HL-60/S4 treated with phorbol 12-myristate 13-acetate at 8.2 ng/mL for 4 days and 3 days (cell line): ENCODE measurements around the gene ANXA8L1.
"Not testable (repeated sequence)": the region's sequence is repeated elsewhere in the genome, so short reads cannot be mapped to it uniquely, and the experiment has no call there.

ENCODE experiments used
- in situ Hi-C: fragments of 300-500 bp; cut with MboI; formaldehyde crosslinking; loops from 2 replicates; pipeline ENCODE4 v1.15.0; 2022; ENCODE audit warnings: low sequenced_read_pairs

Gene ANXA8L1, protein sequence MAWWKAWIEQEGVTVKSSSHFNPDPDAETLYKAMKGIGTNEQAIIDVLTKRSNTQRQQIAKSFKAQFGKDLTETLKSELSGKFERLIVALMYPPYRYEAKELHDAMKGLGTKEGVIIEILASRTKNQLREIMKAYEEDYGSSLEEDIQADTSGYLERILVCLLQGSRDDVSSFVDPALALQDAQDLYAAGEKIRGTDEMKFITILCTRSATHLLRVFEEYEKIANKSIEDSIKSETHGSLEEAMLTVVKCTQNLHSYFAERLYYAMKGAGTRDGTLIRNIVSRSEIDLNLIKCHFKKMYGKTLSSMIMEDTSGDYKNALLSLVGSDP

DNA sequence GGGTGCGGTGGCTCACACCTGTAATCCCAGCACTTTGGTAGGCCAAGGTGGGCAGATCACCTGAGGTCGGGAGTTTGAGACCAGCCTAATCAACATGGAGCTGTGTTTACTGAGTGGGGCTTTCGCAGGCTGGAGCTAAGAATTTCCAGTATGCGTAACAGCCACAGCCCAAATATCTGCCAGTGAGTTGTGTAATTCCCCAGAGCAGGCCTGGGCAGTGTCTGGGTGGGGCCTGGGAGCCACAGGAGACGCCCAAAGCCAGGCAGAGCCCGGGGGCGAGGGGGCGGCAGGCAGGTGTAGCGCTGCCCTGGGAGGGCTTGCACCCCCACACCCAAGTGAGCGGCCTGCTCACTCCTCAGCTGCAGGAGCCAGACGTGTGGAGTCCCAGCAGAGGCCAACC is at the start of gene ANXA8L1:
Gene ANXA8L1 (plus strand): TSS at position 371 of the 400 bp plus-strand sequence. CDS start 76 bp downstream, outside the sequence.
- in situ Hi-C loops, result not testable (repeated sequence)

DNA sequence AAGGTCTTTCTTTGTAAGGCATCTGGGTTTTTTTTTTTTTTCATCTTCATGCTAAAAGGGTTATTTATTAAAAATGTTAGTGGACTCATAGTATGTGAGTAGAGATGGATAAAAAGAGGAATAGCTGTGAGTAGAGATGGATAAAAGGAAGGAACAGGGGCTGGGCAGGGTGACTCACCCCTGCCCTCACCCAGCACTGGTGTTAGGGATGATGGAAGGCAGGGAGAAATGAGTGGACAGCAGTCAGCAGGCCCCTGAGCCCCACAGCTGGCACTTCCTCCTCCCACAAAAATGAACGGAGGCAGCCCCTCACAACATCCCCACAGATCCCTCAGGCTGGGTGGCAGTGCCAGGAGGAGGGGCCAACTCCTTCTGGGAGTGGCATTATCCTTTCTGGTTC is 49.5 kb upstream of the ANXA8L1 start:
- in situ Hi-C loops, result no loop called here

DNA sequence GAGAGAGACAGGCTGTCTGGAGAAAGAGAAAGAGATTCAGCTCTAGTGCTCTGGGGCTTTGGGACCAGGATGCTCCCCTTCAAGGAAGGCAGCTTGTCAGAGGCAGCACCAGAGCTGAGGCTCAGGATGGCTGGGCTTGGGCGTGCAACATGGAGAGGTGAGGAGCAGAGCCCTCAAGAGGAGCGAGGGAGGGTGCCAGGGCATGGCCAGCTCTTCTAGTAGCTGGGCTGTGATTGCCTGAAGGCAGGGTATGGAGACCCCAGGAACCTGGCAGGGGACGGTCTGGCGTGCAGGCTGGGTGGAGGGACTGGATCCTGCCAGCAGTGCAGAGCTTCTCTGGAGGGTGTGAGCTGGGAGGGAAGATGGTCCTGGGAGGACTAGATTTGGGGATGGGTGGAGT is 48.6 kb upstream of the ANXA8L1 start:
- in situ Hi-C loops, result no loop called here

DNA sequence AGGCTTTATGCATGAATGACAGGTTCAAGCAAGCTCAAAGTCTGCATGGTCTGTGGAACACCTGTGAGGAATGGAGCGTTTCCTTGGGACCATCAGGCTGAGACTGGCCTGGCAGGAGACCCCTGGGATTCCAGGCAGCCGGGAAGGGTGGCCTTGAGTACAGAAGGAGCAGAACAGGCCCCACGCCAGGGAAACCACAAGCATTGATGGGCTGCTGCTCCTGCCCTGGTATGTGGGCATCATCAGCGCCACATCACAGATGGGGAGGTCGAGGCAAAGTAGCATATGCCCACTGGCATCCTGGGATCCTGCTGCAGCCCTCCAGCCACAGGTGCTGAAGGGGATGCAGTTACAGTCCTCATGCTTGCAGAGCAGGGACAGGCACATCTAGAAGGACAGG is 47.9 kb upstream of the ANXA8L1 start:
- in situ Hi-C loops, result no loop called here

DNA sequence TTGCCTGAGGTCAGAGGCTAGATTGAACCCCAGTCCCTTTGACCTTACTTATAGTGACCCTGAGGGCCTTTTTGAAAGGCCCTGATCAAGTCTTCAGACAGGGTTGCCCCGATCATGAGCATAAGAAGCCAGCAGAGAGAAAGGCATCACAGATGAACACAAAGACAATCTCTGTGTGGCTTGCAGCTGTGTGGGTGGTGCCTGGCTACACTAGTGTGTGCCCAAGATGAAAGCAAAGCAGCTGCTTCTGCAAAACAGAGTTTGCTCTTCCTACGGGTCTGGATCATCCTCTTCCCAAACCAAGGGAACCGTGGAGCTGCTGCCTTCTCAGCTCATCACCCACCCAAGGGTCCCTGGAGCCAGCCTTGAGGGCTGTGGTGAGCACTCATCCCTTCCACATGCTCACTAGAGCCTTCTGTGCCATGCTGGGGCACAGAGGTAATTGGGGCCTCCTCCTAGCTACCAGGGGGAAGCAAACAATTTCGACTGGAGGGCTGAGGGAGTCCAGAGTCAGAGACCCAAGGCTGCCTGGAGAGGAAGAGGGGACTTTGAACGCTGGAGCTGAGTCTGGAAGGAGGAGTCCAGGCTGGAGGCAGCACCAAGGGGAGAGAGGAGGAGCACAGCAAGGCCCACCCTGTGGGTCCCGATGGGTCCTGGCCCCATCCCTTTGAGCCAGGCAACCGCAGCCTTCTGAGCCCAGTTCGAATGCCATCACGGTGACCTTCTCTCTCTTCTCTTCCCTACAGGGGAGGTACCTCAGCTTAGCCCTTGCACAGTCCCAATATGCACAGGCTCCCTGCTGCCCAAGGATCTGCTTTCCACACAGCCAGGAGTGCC is 46.5 kb upstream of the ANXA8L1 start:
- in situ Hi-C loops, result no loop called here

DNA sequence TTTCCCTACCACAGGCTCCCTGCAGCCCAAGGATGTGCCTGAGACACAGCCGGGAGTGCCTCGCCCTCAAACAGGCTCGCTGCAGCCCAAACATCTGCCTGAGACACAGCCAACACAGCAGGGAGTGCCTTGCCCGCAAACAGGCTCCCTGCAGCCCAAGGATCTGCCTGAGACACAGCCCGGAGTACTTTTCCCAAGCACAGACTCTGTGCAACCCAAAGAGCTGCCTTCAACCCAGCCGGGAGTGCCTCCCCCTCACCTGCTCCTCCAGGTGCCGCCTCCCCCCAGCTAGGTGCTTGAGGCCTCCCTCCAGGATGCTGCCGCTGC is 45.9 kb upstream of the ANXA8L1 start:
- in situ Hi-C loops, result no loop called here

DNA sequence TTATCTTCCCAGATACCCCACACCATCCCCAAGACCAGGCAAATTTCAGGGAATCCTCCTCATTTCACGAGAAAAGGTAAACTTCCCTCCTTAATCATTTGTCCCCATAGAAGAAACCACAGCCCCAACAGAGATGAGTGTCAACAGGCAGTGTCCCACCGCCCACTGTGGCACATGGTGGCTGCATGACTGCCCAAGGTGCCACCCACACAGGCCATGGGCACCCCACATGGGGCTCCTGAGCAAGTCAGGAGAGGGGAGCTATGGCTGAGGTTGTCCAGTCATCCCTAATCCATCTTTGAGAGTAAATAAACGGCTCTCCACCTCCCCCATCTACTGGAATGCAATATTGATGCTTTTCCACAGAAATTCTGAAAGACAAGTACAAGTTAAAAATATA is 44.7 kb upstream of the ANXA8L1 start:
- in situ Hi-C loops, result no loop called here

DNA sequence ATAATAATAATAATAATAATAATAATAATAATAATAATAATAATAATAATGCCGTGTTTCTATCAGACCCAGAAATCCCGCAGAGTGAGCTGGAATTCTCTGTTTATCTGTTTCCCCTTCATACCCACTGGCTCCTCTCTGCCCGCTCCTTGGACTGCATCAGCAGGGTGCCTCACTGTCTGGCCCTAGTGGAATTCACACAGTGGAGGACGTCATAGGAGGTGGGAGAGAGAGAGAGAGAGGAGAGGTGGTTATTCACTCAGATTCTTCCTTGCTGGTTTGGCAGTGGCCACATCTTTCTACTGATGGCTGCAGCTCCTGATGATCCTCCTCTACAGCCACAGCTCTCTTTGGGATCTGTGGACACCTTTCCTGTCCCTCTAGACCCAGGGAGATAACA is 10.1 kb upstream of the ANXA8L1 start:
- in situ Hi-C loops, result not testable (repeated sequence)

DNA sequence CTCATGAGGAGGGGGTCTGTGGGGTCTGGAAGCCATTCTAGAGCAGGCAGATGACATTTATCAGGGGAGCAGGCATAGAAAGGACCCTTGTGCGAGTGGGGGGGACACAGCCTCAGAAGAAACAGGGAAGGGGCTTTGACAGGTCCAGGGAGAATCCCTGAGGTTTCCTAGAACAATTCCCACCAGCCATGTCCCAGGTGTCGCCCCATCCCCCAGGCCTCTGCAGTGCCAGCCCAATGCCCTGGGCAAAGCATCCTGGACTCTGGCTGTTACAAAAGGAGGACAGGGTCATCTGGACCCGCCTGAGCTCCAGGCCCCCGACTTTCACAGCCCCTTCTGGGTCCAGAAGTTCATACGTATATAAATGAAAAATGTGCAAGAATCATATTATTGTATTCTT is 8.4 kb upstream of the ANXA8L1 start:
- in situ Hi-C loops, result not testable (repeated sequence)

DNA sequence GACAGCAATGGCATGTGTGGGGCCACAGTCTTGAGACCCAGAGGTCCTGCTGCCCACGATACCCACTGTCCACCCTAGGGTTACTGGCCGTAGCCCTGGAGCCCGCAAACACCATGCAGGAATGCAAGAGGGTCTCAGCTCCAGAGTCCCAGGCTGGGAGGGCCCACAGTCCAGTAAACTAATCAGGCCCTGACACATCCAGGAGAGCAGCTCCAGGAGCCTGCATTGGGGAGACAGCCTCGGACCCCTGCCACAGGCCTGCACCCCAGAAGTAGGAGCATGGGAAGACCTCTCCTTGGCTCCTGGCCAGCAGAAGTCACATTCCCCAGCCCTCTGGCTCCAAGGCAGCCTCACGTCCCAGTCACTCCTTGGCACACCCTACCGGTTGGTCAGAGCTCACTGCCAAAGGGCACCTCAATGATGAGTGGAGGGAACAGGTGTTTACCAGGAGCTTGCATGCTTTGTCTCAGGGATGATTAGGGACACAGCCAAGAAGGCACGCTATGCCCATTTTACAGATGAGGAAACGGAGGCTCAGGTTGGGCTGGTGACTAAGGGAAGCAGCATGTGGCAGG is 7.8 kb upstream of the ANXA8L1 start:
- in situ Hi-C loops, result not testable (repeated sequence)

DNA sequence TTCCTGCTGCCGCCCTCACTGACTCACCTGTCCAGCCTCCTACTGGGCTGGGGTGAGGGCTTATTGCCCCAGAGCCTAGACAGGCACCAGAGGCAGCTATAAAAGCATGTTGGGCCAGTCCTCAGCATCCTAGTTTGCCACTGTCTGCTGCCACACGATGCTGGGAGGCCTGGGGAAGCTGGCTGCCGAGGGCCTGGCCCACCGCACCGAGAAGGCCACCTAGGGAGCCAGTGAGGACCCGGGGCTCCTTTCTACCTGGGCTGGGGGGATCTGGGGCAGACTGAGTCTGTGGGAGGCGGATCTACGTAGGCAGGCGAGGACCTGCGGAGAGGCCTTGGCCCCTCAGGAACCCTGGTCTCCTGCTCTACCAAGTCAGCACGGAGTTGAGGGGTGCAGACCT is 6.6 kb upstream of the ANXA8L1 start:
- in situ Hi-C loops, result not testable (repeated sequence)

DNA sequence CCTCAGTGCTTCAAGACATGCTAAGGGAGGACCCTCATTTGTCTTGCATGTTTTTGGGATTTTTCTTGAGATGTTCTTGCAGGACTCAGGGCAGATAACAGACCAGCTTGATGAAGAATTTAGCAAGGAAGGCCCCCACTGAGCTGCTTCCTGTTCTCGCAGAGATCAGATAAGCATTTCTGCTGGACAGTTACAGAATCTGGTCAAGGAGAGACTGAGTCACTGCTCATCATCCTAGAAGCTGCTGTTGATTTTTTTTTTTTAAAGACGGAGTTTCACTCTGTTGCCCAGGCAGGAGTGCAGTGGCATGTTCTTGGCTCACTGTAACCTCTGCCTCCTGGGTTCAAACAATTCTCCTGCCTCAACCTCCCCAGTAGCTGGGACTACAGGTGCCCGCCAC is 1.2 kb upstream of the ANXA8L1 start:
- in situ Hi-C loops, result not testable (repeated sequence)

DNA sequence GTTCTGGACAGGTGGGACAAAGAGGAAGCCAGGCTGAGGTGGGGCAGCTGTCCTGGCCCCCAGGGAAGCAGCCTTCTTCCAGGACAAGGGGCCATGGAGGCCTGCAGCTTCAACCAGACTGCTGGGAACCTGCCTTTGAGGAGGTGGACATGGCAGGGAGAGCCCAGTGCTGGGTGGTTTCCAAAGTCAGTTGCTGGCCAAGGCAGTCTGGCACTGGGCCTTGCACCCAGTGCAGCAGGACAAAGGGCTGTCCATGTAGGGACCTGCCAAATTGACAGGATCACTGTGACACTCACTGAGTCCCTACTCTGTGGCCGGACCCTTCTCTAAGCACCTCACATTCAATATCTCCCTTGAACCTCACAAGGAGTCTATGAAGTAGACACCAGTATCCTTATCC is 1.4 kb downstream of the ANXA8L1 start:
- in situ Hi-C loops, result not testable (repeated sequence)

DNA sequence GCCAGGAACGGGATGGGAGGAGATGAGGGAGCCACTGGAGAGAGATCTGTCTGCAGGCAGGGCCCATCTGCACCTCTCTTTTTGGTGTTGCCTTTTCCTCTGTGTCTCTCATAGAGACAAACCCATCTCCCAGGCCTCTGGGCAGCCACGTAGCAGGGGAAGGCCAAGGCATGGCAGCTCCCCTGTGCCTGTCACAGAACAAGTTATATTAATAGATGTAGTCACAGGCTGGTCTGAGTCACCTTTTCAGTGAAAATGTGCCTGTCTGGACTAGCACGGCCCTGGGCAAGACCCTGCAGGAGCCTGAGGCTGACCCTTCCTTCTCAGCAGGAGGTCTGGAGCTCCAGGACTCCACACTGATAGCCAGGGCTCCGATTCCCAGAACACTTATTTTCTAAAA is 2.1 kb downstream of the ANXA8L1 start:
- in situ Hi-C loops, result not testable (repeated sequence)

DNA sequence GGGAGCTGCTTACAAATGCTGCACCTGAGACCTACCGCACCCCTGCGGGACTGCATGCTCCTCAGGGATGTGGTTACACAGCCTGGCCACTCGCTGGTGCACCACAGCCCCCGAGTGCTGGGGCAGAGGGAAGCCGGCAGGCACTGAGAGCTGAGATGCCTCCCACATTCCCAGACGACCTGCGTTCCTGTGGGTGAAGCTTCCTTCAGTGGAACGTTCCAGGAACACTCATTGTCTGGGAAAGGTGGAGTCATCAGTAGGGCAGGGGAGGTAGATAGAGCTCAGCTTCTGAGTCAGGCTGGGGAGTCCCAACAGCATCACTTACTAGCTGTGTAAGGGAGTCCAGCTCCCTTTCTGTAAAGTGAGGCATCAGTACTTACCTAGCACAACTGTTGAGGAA is 2.5 kb downstream of the ANXA8L1 start:
- in situ Hi-C loops, result not testable (repeated sequence)

DNA sequence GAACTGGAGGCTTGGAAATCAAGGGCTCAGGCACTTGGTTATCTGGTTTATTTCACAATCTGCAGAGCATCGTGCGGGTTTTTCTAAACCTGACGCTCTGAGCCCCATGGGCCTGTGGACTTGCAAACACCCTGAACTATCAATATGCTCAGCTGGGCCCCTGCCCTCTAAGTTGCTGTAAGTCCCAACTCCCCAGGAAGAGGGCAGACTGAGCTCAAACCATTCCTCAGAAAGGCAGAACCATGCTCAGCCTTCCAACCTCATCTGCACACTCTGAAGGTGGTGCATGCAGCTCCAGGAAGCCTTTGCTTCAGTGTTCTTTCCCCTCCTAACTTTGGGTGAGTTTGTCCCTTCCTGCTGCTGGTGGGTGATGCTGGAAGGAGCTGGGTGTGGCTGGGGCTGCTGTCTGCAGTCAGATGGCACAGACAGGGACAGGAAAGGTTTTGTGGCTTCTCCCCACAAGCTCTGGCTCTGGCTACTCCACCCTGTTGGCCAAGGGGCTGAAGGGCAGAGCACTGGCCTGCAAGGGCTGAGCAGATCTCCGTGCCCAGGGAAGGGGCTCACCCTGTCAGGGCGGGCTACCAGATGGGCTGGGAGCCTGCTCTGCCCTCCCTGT is 3.8 kb downstream of the ANXA8L1 start:
- in situ Hi-C loops, result not testable (repeated sequence)

DNA sequence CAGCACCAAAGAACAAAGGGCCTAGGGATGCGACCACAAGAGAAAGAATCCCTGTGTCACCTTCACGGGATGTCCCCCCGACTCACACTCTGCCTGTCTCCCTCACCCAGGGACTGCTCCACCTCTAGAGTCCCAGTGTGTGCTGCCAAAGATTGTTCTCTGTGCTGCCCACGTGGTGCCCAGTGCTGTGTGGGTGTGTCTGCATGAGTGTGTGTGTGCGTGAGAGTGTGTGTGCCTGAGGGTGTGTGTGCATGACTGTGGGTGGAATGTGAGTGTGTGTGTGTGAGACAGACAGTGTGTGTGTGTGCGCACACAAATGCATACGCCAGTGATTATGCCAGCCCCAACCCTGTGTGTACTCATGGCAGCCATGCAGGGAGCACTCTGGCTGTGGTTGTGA is 10.3 kb downstream of the ANXA8L1 start:
- in situ Hi-C loops, result not testable (repeated sequence)

DNA sequence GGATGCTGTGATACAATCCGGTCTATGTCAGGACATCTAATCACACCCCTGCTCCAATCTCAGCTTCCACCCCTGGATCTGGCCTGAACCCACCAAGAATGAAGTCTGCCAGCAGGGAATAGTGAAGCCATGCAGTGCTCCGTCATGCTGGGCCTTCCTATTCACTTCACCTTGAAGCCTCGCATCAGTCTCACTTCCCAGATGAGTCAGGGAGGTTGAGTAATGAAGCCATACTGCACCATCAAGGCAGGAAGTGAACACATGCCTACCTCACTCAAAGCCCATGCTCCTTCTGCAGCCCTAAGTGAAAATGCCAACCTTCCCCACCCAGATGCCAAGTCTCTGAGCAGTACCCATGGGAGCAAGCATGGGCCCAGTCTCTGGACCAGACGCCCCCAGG is 11.1 kb downstream of the ANXA8L1 start:
- in situ Hi-C loops, result not testable (repeated sequence)

DNA sequence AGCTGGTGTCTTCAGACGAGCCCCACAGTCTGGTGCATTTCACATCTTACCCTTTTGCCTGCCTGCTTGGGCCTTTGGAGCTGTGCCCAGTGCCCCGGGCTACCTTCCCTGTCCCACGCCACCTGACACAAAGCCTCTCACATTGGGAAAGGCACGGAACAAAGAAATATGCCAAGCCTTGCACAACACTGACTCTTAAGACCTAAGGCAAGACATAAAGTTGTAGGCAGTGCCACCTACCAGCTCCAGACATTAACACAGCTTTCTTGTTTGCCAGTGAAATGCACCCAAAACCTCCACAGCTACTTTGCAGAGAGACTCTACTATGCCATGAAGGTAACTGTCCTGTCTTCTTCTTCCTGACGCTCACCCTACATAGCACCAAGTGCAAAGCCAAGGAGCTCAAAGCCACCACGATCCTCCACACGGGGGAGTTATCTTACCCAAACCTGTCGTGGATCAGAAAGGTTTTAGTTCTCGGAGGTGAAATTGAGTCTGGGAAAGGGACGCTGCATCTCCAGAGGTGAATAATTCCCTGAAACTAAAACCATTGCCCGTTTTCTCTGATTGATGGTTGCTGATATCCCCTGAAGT is 11.8 kb downstream of the ANXA8L1 start:
- in situ Hi-C loops, result not testable (repeated sequence)

DNA sequence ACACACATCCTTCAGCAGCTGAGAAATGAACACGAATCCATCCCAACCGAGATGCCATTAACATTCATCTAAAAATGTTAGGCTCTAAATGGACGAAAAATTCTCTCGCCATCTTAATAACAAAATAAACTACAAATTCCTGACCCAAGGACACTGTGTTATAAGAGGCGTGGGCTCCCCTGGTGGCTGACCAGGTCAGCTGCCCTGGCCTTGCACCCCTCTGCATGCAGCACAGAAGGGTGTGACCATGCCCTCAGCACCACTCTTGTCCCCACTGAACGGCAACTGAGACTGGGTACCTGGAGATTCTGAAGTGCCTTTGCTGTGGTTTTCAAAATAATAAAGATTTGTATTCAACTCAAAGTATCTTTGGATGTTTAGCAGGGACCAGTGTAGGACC is 15.8 kb downstream of the ANXA8L1 start:
- in situ Hi-C loops, result not testable (repeated sequence)
